ENCODE measurements around the gene CISTR.

Gene CISTR

DNA sequence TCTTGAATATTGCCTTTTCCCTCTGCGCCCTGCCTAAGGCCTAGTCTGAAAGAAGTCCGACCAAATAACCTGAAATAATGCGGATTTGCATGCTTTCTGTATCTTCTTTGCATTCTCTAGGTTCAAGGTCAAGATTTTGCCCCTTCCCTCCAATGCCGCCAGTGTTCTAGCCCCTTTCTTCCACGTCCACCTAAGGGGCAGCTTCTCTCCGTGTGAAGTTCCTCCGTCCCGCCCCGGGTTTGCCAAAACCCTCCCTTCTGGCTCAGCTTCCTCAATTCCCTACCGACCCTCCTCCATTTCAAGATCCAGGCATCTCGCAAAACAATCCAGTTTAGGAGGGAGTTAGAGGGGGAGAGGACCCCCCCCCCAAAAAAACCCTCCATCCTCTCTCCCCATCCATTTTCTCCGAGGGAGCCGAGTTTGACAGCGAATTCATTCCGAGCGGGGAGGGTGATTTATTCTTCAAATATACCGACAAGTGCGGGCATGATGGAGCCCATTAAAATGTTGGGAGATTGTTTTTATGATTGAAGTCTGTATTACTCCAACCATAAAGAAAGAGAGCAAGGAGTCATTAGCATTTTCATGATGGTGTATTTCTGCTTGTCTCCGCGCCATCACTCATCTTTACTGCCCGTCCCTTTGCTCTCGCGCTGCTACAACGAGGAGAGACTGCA is 55.0 kb downstream of the CISTR start (continued):
- TF ChIP-seq ZNF148 (tag by site-specific recombination; IDR thresholded peaks at IDR 0.05; ENCODE audit: borderline replicate concordance) (no peak), PRDM6 (tag by site-specific recombination; IDR thresholded peaks at IDR 0.05) (peak; percentile 79; the same call in 1 of the 2 replicates), GFI1B (tag by site-specific recombination; IDR thresholded peaks at IDR 0.05) (no peak), SETDB1 (IDR thresholded peaks at IDR 0.05; ENCODE audit: insufficient read length, low read length) (no peak), ZSCAN16 (tag by site-specific recombination; IDR thresholded peaks at IDR 0.05) (no peak), ZNF239 (tag by site-specific recombination; IDR thresholded peaks at IDR 0.05) (no peak), SCRT1 (tag by site-specific recombination; IDR thresholded peaks at IDR 0.05; ENCODE audit: borderline replicate concordance) (no peak), ZNF398 (tag by site-specific recombination; IDR thresholded peaks at IDR 0.05) (peak; percentile 77), PRDM10 (tag by site-specific recombination; IDR thresholded peaks at IDR 0.05) (peak; percentile 40; the same call in 1 of the 2 replicates), ZNF830 (tag by site-specific recombination; IDR thresholded peaks at IDR 0.05; ENCODE audit: low read depth) (no peak), SCRT2 (tag by site-specific recombination; IDR thresholded peaks at IDR 0.05) (peak; percentile 91), WT1 (tag by site-specific recombination; IDR thresholded peaks at IDR 0.05) (peak; percentile 20; the same call in 1 of the 2 replicates), ZNF658 (tag by site-specific recombination; IDR thresholded peaks at IDR 0.05) (no peak), YY1 (tag by site-specific recombination; IDR thresholded peaks at IDR 0.05) (peak; percentile 15; the same call in 1 of the 2 replicates), ZNF548 (tag by site-specific recombination; IDR thresholded peaks at IDR 0.05) (no peak), ZNF600 (tag by site-specific recombination; IDR thresholded peaks at IDR 0.05) (peak; percentile 85), ZNF394 (tag by site-specific recombination; IDR thresholded peaks at IDR 0.05; ENCODE audit: borderline replicate concordance) (peak; percentile 61; the same call in 1 of the 2 replicates), ZNF248 (tag by site-specific recombination; IDR thresholded peaks at IDR 0.05) (no peak), ZBTB21 (tag by site-specific recombination; IDR thresholded peaks at IDR 0.05) (no peak), ZNF366 (tag by site-specific recombination; conservative IDR thresholded peaks at IDR 0.05) (peak; percentile 32; the same call in 1 of the 2 replicates), ZNF341 (tag by site-specific recombination; IDR thresholded peaks at IDR 0.05; ENCODE audit: low read depth) (peak; percentile 69), INSM2 (tag by site-specific recombination; IDR thresholded peaks at IDR 0.05) (peak; percentile 40; the same call in 1 of the 2 replicates)
- TF ChIP-seq, protein P1, sequence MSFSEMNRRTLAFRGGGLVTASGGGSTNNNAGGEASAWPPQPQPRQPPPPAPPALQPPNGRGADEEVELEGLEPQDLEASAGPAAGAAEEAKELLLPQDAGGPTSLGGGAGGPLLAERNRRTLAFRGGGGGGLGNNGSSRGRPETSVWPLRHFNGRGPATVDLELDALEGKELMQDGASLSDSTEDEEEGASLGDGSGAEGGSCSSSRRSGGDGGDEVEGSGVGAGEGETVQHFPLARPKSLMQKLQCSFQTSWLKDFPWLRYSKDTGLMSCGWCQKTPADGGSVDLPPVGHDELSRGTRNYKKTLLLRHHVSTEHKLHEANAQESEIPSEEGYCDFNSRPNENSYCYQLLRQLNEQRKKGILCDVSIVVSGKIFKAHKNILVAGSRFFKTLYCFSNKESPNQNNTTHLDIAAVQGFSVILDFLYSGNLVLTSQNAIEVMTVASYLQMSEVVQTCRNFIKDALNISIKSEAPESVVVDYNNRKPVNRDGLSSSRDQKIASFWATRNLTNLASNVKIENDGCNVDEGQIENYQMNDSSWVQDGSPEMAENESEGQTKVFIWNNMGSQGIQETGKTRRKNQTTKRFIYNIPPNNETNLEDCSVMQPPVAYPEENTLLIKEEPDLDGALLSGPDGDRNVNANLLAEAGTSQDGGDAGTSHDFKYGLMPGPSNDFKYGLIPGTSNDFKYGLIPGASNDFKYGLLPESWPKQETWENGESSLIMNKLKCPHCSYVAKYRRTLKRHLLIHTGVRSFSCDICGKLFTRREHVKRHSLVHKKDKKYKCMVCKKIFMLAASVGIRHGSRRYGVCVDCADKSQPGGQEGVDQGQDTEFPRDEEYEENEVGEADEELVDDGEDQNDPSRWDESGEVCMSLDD (tag by site-specific recombination; IDR thresholded peaks at IDR 0.05): no peak
- TF ChIP-seq, protein P2, sequence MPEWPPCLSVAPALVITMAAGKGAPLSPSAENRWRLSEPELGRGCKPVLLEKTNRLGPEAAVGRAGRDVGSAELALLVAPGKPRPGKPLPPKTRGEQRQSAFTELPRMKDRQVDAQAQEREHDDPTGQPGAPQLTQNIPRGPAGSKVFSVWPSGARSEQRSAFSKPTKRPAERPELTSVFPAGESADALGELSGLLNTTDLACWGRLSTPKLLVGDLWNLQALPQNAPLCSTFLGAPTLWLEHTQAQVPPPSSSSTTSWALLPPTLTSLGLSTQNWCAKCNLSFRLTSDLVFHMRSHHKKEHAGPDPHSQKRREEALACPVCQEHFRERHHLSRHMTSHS (tag by site-specific recombination; IDR thresholded peaks at IDR 0.05): no peak

Measured in HEK293 (cell line).